HL-60 (cell line): ENCODE results near the gene DUOX2.

Experiments used
- DNase-seq, 2 experiments: peaks; one replicate each; pipeline ENCODE4 v3.0.0-alpha.2; 2010 to 2020; ENCODE audit warnings: low read depth in 1 of 2, low spot score in 1 of 2
- H3K27ac ChIP-seq: fragments of 250-450 bp; sonication (Bioruptor Pico); replicated peaks from 2 replicates; pipeline ENCODE4 v1.5.1; 2020; ENCODE audit warnings: mild to moderate bottlenecking, moderate library complexity
- H3K27me3 ChIP-seq: fragments of 250-450 bp; sonication (Bioruptor Pico); 2 replicates; pipeline ENCODE4 v1.5.1; 2021; ENCODE audit warnings: mild to moderate bottlenecking, moderate library complexity; ENCODE audit not compliant: insufficient read depth, poor library complexity, severe bottlenecking
- H3K4me3 ChIP-seq: replicated peaks from 2 replicates; pipeline ENCODE4 v1.5.1; 2011; ENCODE audit warnings: mild to moderate bottlenecking, control low read depth, low read length; ENCODE audit not compliant: insufficient read depth
- CTCF ChIP-seq: IDR thresholded peaks from one replicate; pipeline ENCODE4 v1.5.1; 2011; ENCODE audit warnings: low read length, control low read depth, inconsistent platforms; ENCODE audit not compliant: insufficient read depth
- GABPA ChIP-seq: IDR thresholded peaks from 2 replicates; pipeline ENCODE4 v1.6.1; 2012; ENCODE audit warnings: low read depth
- POLR2AphosphoS5 ChIP-seq: IDR thresholded peaks from 2 replicates; pipeline ENCODE4 v1.6.1; 2012; ENCODE audit warnings: low read depth
- REST ChIP-seq: IDR thresholded peaks from 2 replicates; pipeline ENCODE4 v1.6.1; 2012; ENCODE audit warnings: low read depth; ENCODE audit not compliant: insufficient replicate concordance
- SPI1 ChIP-seq: IDR thresholded peaks from 2 replicates; pipeline ENCODE4 v1.6.1; 2012; ENCODE audit warnings: low read depth, mild to moderate bottlenecking, borderline replicate concordance

The DUOX2 gene

GRCh38 chr15:45112143-45112590, 1.8 kb downstream of the DUOX2 start:
- peak in 1 of 2 experiments; percentile 15 for DNase-seq
- TF ChIP-seq SPI1 (peak; percentile 80), REST (no peak)
- no peak overlapping the region for H3K4me3 ChIP-seq
- no peak overlapping the region for H3K27ac ChIP-seq
- H3K27me3 ChIP-seq = peaks cover 66% of the 10 kb centered on the region

GRCh38 chr15:45111390-45112142, 2.4 kb downstream of the DUOX2 start:
- H3K27me3 ChIP-seq = peaks cover 60% of the 10 kb centered on the region

GRCh38 chr15:45110256-45110820, 3.6 kb downstream of the DUOX2 start:
- Histone ChIP-seq H3K27me3 (peaks cover 48% of the 10 kb centered on the region), H3K27ac (no peak overlapping the region), H3K4me3 (no peak overlapping the region)
- no peak for DNase-seq
- TF ChIP-seq REST (no peak), CTCF (no peak), SPI1 (no peak), GABPA (no peak), POLR2AphosphoS5 (no peak)

More at GRCh38 chr15:45111390-45112142, 2.4 kb downstream of the DUOX2 start:
- no peak for TF ChIP-seq GABPA
- no peak for TF ChIP-seq REST
- no peak for TF ChIP-seq SPI1
- TF ChIP-seq CTCF = no peak
- no peak for TF ChIP-seq POLR2AphosphoS5
- no peak overlapping the region for H3K4me3 ChIP-seq
- DNase-seq = no peak
- H3K27ac ChIP-seq = no peak overlapping the region
